Globus pallidus (tissue), 1 donor: ENCODE data around the gene BCKDHB.

Experiments used
- DNase-seq: peaks from one replicate; pipeline ENCODE4 v3.0.0-alpha.2; 2015; ENCODE audit warnings: low spot score

BCKDHB gene

DNA sequence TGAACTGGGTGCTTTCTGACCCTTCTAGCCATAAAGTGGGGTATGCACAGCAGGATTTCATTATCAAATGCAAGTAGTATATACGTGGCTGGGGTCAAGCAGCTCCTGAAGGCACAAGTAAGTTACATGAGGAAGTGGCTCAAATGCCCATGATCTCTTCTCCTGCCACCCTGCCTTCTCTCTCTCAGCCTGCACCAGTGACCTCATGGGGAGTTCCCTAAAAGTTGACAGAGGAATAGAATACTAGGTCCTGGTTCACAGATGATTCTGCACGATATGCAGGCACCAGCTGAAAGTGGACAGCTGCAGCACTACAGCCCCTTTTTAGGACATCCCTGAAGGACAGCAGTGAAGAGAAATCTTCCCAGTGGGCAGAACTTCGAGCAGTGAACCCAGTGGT is 282.0 kb downstream of the BCKDHB start:
- DNase-seq = no peak
